GM18861 (cell line): Measurements from ENCODE around the gene DYRK1A.
"Not testable (repeated sequence)": the region's sequence is repeated elsewhere in the genome, so short reads cannot be mapped to it uniquely, and the experiment has no call there.

Experiments used
- ATAC-seq: cut with Tn5 transposase; IDR thresholded peaks from one replicate; pipeline ENCODE4 v1.9.1; 2021; ENCODE audit not compliant: unreplicated experiment

DYRK1A gene

DNA sequence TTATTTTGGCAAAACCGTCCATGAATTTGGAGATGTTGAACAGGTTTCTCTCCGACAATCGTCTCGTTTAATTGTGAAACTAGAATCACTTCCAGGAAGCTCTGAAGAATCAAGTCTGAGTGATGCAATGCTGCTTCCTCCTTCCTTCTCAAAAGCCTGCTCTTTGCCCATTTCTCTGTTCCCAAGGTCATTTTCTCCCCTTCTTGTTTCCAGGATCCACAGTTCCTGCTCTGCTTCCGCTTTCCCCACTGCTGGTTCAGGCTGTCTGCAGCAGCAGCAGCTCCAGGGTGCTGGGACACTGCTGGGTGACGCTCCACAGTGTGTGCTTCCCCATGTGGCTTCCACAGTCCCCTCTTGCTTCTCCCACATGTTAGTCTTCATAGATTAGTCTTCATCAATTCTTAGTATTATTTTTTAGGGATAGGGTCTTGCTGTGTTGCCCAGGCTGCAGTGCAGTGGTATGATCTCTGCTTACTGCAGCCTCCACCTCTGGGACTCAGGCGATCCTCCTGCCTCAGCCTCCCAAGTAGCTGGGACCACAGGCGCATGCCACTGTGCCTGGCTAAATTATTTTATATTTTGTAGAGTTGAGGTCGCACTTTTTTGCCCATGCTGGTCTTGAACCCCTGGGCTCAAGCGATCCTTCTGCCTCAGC is 156.2 kb downstream of the DYRK1A start:
- ATAC-seq, result no peak

DNA sequence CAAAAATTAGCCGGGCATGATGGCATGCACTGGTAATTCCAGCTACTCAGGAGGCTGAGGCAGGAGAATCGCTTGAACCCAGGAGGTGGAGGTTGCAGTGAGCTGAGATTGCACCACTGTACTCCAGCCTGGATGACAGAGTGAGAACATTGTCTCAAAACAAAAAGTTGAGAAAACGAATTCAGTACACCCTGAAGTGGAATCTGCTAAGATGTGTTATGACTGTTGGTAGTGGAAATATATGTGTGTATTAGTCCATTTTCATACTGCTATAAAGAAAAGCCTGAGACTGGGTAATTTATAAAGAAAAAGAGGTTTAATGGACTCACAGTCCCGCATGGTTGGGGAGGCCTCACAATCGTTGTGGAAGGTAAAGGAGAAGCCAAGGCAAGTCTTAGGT is 158.4 kb downstream of the DYRK1A start:
- not testable (repeated sequence) for ATAC-seq

DNA sequence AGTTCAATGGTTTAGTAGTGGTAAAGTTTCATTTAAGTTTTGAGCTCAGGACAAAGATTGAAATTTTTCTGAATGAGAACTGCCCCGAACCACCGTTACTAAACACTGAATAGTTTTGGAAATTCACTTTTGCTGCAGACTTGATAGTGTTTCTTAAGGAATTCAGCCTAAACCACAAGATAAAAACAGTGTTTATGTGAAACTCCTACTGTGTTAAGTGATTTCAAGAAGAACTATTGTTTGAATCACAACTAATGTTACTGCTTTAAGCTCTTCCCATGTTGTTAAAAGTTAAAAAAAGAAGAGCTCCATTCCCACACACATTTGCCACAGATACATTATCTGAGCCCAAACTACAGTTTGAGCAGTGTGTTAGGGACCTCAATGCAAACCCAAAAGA is 159.2 kb downstream of the DYRK1A start:
- no peak for ATAC-seq

DNA sequence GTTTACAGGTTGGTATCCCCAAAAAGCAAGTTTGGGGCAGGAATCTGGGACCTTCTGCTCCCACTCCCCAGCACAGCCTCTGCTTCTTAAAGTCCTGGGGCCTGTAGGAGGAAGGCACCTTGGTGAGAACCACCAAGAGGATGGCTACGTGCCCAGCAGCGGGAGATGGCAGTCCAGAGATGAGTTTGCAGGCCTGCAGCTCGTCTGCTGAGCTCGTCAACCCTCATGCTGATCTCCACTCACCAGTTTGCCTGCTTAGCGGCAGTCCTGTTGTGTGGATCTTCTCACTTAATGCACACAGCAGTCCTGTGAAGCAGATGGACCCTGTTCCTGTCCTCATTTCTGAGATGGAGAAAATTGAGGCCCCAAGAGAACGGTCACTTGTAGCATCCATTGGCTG is 160.5 kb downstream of the DYRK1A start:
- no peak for ATAC-seq

DNA sequence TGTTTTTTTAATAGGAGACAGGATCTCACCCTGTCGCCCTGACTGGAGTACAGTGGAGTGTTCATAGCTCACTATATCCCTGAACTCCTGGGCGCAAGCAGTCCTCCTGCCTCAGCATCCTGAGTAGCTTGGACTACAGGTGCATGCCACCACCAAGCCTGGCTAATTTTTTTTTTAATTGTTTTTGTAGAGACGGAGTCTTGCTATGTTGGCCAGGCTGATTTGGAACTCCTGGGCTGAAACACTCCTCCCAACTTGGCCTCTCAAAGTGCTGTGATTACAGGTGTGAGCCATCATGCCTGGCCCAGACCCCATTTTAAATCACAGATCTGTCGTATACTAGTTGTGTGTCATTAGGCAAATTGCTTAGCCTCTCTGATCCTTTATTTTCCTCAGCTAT is 161.1 kb downstream of the DYRK1A start:
- ATAC-seq, result no peak

DNA sequence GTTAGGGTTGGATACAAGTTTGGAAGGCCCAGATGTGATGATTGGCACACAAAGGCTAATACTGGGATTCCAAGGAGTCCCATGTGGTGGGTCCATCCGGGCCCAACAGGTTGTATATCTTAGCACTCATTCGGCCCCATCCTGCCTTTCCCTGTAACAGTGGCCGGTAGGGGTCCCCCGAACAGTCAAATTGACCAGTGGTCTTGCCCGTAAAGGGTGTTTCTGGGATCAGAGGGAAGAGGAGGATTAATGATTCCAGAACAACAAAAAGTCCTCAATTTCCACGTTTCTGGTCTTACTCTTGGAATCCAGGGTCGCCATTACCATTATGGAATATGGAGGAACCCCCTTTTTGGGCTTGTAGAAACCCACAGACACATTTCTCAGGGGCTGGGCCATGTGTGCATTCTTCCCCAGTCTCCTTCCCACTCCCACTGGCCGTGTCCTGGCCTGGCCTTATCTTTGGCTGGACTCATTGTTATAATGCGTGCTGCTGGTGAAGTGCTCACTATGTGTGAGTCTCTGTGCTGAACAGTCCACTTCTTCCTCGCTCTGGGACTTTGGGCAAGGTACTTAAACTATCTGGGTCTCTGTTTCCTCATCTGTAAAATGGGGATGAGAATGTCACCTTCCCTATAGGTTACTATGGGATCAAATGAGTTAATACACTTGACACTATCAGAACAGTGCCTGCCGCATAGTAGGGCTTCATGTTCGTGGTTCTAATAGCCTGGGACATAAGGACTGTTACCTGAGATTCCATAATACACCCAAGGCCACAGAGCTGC is 161.8 kb downstream of the DYRK1A start:
- ATAC-seq, result no peak

DNA sequence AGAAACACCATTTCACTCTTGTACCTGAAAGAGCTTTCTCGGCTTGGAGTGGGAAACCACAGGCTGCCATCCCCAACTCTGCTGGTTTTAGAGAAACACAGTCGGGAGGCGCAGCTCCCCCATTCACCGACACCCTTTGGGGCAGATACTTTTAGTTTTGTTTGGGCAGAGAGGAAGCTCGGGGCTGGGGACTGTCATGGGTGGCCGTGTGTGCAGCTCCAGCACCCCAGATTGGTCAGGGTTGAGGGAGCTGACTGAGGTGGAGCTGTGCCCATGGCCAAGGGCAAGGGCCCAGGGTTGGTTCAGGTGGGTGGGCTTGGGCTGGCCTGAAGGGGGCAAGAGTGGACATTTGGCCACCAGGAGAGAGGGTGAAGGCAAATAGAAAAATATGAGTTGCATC is 163.1 kb downstream of the DYRK1A start:
- no peak for ATAC-seq

DNA sequence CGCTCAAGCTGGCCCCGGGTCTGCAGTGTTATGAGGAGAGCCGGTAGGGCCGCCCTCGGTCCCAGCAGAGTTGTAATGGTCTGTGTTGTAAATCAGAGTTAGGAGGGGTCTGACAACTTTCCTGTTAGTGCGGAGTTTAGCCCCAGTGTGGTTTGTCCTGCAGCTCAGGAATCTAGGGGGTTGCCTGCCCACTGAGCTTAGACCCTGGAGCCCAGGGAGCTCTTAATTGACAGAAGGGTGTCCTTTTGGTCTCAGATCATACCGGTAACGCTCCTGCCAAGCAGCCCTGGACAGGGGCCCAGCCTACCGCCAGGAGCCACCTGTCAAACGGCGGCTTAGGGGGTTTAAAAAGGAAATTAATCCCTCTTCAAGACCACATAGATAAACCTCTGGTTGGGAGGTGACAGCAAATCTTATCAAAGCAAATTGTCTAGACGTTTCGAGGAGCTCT is 164.4 kb downstream of the DYRK1A start:
- ATAC-seq, result no peak

DNA sequence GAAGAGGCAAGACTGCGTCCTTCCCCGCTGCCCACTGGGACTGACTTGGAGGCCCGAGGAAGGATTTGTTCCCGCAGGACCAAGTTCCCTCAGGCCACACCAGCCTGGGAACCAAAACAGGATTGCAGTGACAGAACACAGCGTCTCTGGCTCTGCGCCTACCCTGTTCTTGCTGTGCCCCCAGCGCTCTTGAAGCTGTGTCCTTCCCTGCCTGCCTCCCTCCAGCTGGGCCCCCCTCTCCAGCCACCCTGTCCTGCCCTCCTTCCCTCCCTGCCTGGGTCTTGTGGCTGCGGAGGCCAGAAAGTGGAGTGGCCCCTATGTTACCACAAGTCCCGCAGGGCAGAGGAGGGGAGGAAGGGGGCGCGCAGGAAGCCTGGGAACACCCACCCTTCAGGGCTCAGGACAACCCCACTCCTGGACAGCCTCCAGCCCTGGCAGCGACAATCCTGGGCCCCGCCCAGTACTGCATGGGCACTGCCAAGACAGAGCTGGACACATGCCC is 164.9 kb downstream of the DYRK1A start:
- no peak for ATAC-seq

DNA sequence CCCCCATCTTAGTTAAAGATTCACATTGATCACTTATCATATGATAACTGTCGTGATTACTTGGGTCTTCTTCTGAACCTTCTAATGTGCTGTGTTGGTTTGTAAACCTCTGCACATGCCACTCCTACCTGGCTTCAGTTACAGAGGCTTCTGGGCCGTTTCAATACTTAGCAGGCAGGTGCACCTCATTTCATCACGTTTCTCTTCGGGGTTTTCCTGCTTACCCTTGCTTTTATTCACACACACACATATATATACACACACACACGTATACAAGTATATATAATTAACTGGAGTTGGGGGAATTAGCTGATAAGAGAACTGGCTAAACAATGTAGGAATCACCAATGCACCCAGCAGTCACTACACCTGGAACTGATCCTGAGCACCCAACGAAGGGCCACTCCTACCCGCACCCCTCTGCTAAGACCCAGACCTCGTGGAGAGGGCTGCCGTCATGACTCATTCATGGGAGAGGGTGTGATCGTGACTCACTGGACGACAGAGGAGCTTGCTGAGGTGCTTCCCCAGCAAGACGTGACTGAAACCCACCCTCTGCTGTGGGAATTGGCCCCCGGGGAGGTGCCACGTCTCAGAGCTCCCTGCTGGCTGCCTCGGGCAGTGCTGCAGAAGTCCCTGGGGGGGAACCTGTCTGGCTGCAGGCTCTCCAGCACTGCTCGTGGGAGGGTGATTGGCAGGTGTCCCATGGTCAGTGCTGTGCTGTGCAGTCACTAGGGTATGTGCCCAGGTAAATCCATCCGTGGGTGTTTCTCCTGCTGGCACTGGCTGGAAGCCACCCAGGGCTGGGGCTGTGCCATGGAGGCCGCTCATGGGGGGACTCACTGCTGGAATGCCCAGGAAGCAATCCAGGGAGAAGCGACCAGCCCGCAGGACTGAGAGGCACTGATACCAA is 166.6 kb downstream of the DYRK1A start:
- ATAC-seq, result peak; percentile 76

DNA sequence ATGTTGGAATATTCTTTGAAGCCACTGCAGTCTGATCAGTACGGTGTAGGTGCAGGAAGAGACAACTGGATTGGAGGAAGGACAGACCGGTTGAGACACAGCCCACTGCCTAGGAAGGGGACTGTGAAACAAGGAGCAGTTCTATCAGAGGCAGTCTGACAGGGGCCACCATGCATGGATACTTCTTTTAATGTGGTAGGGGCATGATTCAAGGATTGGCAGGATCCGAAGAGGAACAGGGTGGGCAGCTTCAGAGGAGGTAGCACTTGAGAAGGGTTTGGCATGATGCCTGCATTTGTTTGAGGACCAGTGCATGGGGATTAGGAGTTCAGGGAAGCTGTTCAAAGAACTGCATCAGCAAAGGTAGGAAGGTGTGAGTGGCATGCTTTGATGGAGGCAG is 167.9 kb downstream of the DYRK1A start:
- ATAC-seq, result no peak

DNA sequence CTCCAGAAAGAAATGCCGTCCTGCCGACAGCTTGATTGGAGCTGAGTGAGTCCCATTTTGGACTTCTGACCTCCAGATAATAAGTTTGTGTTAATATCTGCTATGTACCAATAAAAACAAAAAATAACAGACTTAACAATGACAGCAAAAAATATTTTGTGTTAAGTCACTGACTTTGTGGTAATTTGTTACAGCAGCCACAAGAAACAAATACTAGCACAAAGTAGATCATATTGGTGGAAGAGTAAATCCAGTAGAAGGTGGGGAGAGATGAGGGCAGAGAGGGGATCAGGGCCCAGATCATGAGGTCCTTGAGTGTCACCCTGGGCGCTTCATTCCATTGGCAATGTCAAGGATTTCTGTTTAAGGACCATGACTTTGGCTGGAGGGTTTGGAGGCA is 168.6 kb downstream of the DYRK1A start:
- ATAC-seq, result no peak

DNA sequence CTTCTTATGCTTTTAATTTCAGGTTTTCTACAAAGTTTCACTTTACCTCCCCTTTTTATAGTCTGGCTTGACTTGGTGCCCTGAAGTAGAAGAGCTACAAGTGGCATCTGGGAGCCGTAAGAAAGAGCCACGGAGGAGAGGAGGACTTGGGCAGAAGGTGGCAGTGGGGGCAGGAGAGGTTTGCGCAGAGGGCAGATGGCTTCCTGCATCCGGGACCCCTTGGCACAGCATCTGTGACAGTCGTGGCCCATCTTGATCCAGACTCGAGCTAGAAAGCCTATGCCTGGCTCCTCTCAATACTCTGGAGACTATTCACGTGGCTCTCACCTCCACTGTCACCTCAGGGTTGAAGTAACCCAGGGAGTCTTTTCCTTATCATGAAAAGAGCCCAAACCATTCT is 169.1 kb downstream of the DYRK1A start:
- no peak for ATAC-seq

DNA sequence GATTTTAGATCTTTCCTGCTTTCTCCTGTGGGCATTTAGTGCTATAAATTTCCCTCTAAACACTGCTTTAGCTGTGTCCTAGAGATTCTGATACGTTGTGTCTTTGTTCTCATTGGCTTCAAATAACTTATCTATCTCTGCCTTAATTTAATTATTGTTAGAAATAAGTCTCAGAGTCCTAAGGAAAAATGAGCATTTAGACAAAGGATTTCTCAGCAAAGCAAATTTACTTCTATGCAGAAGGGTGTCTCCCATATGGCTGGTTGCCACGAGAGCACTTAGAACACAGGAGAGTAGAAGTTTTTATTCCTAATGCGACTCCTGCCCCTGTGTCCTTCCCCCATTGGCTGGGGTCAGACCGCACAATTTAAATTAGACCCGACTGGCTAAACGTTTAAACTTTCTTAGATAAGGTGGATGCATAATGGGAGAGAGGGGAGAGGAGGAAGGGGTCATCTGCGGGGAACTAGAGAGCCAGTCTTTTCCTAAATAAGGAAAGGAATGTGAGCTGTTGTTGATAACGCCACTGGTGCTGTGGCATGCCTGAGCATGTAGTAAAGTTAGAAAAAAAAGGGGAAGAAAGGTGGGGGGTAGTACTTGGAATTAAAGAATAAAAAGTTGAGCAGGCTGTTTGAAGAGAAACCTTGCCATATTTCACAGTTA is 170.2 kb downstream of the DYRK1A start:
- ATAC-seq, result no peak

DNA sequence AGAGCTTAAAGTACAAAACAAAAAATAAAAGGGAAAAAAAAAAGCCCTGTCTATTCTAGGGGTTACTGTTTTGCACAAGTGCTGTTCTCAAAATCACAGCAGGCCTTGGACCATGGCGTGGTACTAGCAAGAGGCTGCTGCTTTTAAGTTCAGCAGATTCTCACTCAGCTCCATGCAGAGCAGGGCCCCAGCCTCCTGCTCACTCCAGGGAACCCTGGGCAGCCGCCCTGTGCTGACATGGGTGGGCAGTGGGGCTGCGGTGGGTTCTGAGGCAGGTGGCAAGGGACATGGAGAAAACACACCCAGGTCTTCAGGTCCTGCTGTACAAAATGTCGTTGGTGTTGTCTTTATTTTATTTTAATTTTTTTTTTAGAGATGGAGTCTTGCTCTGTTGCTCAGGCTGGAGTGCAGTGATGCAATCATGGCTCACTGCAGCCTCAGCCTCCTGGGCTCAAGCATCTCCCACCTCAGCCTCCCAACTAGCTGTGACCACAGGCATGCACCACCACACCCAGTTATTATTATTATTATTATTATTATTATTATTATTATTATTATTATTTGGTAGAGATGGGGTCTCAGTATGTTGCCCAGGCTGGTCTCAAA is 170.9 kb downstream of the DYRK1A start:
- ATAC-seq, result no peak

DNA sequence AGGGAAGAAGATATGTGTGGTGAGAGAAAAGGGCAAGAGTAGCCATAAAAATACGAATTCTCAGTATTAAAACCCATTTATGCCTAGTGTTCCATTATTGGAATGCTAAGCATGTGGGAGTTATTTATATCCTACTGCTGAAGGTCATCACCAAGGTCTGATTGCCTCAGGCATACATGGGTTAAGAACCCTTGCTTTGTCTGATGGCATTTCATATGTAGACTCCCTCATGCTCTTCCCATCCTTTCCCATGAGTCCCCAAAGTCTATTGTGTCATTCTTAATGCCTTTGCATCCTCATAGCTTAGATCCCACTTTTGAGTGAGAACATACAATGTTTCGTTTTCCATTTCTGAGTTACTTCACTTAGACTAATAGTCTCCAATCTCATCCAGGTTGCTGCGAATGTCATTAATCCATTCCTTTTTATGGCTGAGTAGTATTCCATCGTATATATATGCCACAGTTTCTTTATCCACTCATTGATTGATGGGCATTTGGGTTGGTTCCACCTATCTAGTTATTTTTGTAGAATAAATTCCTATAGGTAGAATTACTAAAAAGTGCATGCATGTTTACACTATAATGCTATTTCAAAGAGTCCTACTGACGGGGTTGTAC is 172.5 kb downstream of the DYRK1A start:
- no peak for ATAC-seq

DNA sequence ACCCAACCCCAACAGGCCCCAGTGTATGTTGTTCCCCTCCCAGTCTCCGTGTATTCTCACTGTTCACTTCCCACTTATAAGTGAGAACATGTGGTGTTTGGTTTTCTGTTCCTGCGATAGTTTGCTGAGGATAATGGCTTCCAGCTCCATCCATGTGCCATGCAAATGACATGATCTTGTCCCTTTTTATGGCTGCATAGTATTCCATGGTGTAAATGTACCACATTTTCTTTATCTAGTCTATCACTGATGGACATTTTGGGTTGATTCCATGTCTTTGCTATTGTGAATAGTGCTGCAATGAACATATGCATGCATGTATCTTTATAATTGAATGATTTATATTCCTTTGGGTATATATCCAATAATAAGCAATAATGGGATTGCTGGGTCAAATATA is 174.6 kb downstream of the DYRK1A start:
- ATAC-seq, result not testable (repeated sequence)

DNA sequence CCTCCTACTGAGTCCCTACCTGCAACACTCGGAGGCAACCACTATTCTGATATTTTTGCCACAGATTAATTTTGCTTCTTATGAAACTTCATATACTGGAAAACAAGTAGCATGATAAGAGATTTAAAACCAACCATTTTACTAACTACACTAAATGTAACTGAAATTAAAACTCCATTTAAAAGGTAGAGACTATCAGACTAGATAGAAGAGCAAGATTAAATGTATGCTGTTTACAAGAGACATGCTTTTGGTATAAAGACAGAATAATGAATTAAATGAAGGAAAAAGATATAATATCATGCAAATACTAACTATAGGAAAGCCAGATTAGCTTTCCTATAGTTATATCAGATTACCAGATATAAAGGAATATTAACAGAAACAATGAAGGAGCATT is 175.9 kb downstream of the DYRK1A start:
- ATAC-seq, result no peak

DNA sequence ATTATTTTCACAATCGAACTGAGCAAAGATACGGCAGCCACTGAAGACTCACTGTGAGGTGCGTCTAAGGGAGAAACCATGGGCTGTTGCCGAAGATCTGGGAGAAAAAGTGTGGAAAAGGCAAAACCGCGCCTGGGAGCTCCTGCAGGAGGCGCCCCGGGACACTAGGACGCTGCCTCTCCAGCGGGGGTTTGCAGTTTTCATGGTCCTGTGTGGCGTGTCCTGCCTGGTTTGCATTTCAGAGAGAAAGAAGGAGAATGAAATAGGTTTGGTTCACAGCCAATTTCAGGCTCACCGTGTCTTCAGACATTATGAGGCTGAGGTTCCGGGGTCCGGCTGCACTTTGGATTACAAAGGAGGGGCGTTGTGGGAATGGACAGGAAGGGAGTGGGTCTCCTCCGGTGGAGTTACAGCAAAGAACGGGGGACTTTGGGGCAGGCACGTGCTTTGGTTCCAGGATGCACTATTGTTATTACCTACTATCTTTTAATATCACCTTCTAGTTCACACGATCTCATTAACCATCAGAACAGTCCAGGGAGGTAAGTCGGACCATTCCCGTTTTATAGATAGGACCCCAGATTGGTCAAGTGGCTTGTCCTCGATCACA is 179.8 kb downstream of the DYRK1A start:
- no peak for ATAC-seq
